NCI-H345 treated with DMSO at 0.1 percent for 48 hours (cell line): ENCODE results near the gene AFF2.

ENCODE experiments used
- DNase-seq: peaks from one replicate; lab custom pipeline; 2025; ENCODE audit not compliant: unreplicated experiment; lab: John Stamatoyannopoulos, UW

AFF2 gene

DNA sequence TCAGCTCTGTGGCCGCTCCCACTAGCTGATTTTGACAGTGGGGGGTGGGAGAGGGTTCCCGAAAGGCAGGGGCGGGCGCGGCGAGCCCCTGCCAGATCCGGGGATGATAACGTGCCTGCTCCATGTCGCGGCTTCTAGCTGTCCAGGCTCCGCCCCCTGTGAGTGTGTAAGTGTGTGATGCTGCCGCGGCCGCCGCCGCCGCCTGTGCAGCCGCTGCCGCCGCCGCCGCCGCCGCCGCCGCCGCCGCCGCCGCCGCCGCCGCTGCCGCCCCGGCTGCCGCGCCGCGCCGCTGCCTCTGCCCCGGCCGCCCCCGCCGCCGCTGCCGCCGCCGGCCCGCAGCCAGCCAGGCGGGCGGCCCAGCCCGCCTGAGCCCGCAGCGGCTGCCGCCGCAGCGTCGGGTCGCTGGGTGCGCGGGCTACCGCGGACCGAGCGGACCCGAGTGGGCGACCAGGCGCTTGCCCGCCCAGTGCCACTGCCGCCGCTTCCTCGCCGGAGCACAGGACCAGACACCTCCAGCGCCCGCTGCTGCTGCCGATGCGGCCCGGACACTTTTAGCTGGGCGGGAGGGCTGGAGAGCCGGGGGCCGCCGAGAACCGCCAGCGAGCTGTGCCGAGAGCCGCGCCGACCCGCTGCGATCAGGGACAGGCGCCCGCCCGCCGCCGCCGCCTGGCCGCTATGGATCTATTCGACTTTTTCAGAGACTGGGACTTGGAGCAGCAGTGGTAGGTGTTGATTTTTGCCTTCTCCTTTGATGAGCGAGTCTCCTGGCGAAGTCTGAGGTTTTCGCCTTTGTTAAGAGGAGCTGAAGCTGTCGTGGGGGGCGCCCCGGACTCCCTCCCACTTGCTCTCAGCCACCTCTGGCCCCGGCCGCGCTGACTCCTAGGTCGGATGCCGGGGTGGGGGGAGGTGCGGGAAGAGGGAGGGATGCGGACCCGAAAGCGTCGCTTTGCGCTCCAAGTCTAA lies at the start of gene AFF2:
Gene AFF2, plus strand, starts transcription at position 195 of the 963 bp plus-strand sequence. Its CDS starts 481 bp downstream, at position 676.
- no peak for DNase-seq

GRCh38 chrX:148457279-148457678 lies 43.1 kb upstream of the AFF2 start:
- no peak for DNase-seq

- no peak for DNase-seq
These were observed 41.1 kb upstream of the AFF2 start for GRCh38 chrX:148459343-148459742.

GRCh38 chrX:148466292-148466691 lies 34.1 kb upstream of the AFF2 start:
- no peak for DNase-seq

- DNase-seq, result no peak
These were observed 30.1 kb upstream of the AFF2 start for GRCh38 chrX:148470324-148470723.

GRCh38 chrX:148474030-148474429 lies 26.4 kb upstream of the AFF2 start:
- DNase-seq, result no peak

DNA sequence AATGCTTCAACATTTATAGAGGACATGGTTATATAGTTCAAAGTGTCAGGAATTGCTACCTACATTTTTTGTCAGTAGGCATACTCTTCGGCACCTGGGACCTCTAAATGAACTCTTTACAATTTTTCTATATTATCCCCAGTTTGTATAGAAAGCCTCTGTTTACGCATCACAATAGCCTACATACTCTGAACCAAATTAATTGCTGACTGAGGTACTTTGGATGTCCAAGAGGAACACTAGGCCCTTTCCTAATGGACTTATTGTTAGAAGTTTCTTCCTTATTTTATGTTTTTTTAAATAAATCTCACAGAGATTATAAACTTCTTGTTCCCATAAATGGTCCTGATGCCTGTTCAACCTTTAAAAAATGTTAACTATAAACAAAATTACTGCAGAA lies 8.4 kb upstream of the AFF2 start:
- no peak for DNase-seq

DNA sequence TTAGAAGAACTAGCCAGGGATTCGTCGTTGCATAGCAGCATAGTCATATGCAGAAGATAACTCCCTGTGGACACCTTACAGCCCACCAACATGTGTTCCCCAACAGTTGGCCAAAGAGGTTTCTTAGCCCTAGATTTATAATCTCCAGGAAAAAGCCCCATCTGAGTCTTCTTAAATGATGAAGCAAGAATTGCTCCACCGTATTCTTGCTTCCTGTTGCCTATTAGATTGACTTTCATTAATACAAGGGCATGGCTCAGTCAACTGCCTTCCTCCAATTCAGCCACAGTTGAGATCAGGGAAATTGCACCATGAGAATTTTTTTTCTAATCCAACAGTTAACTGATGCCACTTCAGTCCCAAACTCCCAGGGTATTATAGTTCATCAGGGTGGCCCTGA lies 5.2 kb upstream of the AFF2 start:
- no peak for DNase-seq

- DNase-seq, result no peak
These were observed 2.4 kb upstream of the AFF2 start for GRCh38 chrX:148498067-148498466.

- no peak for DNase-seq
These were observed 587 bp upstream of the AFF2 start for GRCh38 chrX:148499638-148500422.

- DNase-seq, result no peak
These were observed 1.1 kb downstream of the AFF2 start for GRCh38 chrX:148501386-148502066.

DNA sequence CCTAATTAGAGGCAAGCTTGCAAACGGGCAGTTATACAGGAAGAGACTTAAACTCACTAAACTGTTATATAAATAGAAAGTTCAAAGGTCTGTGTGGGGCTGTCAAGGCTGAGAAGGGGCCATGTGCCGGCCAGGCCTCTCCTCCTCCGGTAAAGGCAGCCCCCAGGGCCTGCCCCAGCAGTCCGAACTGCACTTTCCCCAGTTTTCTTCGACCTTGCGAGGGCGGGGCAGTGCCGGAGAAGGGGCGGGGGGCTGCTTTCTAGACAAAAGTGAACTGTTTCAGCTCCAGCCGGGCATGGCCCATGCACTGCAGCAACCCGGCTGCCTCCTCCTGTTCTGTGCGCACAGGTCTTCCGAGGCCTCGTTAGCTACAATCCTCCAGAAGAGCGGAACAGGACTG lies 4.1 kb downstream of the AFF2 start:
- DNase-seq, result no peak

- no peak for DNase-seq
These were observed 7.0 kb downstream of the AFF2 start for GRCh38 chrX:148507418-148507817.

- no peak for DNase-seq
These were observed 12.0 kb downstream of the AFF2 start for GRCh38 chrX:148512453-148512852.

- no peak for DNase-seq
These were observed 13.2 kb downstream of the AFF2 start for GRCh38 chrX:148513661-148514060.

GRCh38 chrX:148517176-148517575 lies 16.8 kb downstream of the AFF2 start:
- no peak for DNase-seq

GRCh38 chrX:148522006-148522405 lies 21.6 kb downstream of the AFF2 start:
- DNase-seq, result no peak

DNA sequence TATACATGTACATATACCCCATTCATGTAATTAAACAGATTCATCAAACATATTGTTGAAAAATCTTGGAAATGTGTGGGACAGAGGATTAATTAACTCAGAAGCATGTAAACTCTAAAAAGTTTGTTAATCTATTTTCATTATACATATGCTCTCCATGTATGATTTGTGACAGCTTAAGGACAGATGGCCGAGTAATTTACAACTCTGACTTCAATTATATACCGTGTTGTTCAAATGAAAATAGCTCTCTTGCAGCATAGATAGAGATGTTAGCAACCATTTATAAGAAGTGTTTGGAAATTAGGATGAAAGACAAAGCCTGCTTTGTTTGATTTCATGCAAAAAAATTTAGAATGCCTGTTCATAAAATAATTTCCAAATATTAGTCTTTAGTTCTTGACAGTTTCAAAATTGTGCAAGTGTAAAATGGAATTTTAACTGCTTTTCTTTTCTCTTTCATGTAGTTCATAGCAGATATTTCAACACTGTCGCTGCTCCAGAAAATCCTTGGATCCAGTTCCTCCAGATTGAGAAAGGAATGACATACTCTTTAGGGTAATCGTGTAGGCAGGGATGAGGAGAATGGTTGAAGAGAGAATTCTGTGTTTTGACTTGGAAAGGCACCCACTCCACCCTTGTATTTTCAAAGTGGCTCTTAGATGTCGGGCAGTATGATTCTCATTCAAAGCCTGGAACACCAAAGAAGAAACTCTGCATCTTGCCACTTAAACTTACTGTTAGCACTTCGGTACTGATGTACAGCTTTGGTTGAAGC lies 23.1 kb downstream of the AFF2 start:
- DNase-seq, result no peak

- no peak for DNase-seq
These were observed 30.2 kb downstream of the AFF2 start for GRCh38 chrX:148530464-148531077.

- DNase-seq, result no peak
These were observed 33.9 kb downstream of the AFF2 start for GRCh38 chrX:148534291-148534690.
